NOMO-1 (cell line): Measurements from ENCODE around the gene PACRG.

Source experiments
- DNase-seq, 2 experiments: peaks; one replicate each; lab custom pipeline; 2025; ENCODE audit not compliant: unreplicated experiment in 2 of 2; lab: John Stamatoyannopoulos, UW

Gene PACRG

GRCh38 chr6:163226836-163227485, 499.2 kb downstream of the PACRG start:
- no peak for DNase-seq

- no peak for DNase-seq
Observed at GRCh38 chr6:163228041-163228440, 500.3 kb downstream of the PACRG start.

- no peak for DNase-seq
Observed at GRCh38 chr6:163229050-163229449, 501.3 kb downstream of the PACRG start.

GRCh38 chr6:163230901-163231300, 503.1 kb downstream of the PACRG start:
- no peak for DNase-seq

GRCh38 chr6:163231356-163232014, 503.7 kb downstream of the PACRG start:
- DNase-seq: no peak

- DNase-seq: no peak
Observed at GRCh38 chr6:163232015-163232523, 504.3 kb downstream of the PACRG start.

- DNase-seq: no peak
Observed at GRCh38 chr6:163232649-163233048, 504.9 kb downstream of the PACRG start.

- DNase-seq: no peak
Observed at GRCh38 chr6:163237110-163237509, 509.3 kb downstream of the PACRG start.

- no peak for DNase-seq
Observed at GRCh38 chr6:163239572-163240340, 512.0 kb downstream of the PACRG start.

- no peak for DNase-seq
Observed at GRCh38 chr6:163240556-163240955, 512.8 kb downstream of the PACRG start.

- DNase-seq: no peak
Observed at GRCh38 chr6:163241683-163242082, 513.9 kb downstream of the PACRG start.

GRCh38 chr6:163243083-163243482, 515.3 kb downstream of the PACRG start:
- no peak for DNase-seq

- DNase-seq: no peak
Observed at GRCh38 chr6:163243692-163244589, 516.2 kb downstream of the PACRG start.

- no peak for DNase-seq
Observed at GRCh38 chr6:163248051-163248450, 520.3 kb downstream of the PACRG start.

- DNase-seq: peak in 1 of 2 experiments; percentile 45
Observed at GRCh38 chr6:163249651-163250101, 521.9 kb downstream of the PACRG start.

GRCh38 chr6:163250116-163250515, 522.3 kb downstream of the PACRG start:
- peak; percentile 66 to 75 for DNase-seq

GRCh38 chr6:163252061-163252591, 524.4 kb downstream of the PACRG start:
- DNase-seq: no peak

- DNase-seq: no peak
Observed at GRCh38 chr6:163253556-163254213, 525.9 kb downstream of the PACRG start.

- DNase-seq: no peak
Observed at GRCh38 chr6:163254341-163254835, 526.6 kb downstream of the PACRG start.
